SK-N-SH treated with all-trans-retinoic acid at 6 μM for 48 hours (cell line): Measurements from ENCODE around the gene ELP4.

Experiments
- BACH2 ChIP-seq: fragments of 250-450 bp; sonication (Bioruptor Pico); IDR thresholded peaks from 2 replicates; pipeline ENCODE4 v1.9.0; 2021; ENCODE audit warnings: mild to moderate bottlenecking, borderline replicate concordance
- CREB5 ChIP-seq: fragments of 250-450 bp; sonication (Bioruptor Pico); IDR thresholded peaks from 2 replicates; pipeline ENCODE4 v1.5.1; 2020; ENCODE audit warnings: low read depth, mild to moderate bottlenecking, moderate library complexity
- CSDC2 ChIP-seq: fragments of 250-450 bp; sonication (Bioruptor Pico); IDR thresholded peaks from 2 replicates; pipeline ENCODE4 v1.5.0; 2020; ENCODE audit warnings: mild to moderate bottlenecking, moderate library complexity
- GLIS3 ChIP-seq: fragments of 250-450 bp; sonication (Bioruptor Pico); IDR thresholded peaks from 2 replicates; pipeline ENCODE4 v1.5.0; 2020; ENCODE audit warnings: mild to moderate bottlenecking, moderate library complexity
- PATZ1 ChIP-seq: fragments of 250-450 bp; sonication (Bioruptor Pico); IDR thresholded peaks from 2 replicates; pipeline ENCODE4 v1.8.0; 2020; ENCODE audit warnings: mild to moderate bottlenecking, moderate library complexity, borderline replicate concordance
- RARB ChIP-seq: fragments of 250-450 bp; sonication (Bioruptor Pico); IDR thresholded peaks from 2 replicates; pipeline ENCODE4 v1.8.0; 2021; ENCODE audit warnings: mild to moderate bottlenecking, moderate library complexity
- TSHZ2 ChIP-seq: fragments of 250-450 bp; sonication (Bioruptor Pico); IDR thresholded peaks from 2 replicates; pipeline ENCODE4 v1.5.0; 2020; ENCODE audit warnings: mild to moderate bottlenecking, moderate library complexity
- ZFP3 ChIP-seq: fragments of 250-450 bp; sonication (Bioruptor Pico); IDR thresholded peaks from 2 replicates; pipeline ENCODE4 v1.5.0; 2020; ENCODE audit warnings: mild to moderate bottlenecking, moderate library complexity
- ZFP30 ChIP-seq: fragments of 450-650 bp; formaldehyde crosslinking; IDR thresholded peaks from 2 replicates; pipeline ENCODE4 v1.5.0; 2022; ENCODE audit warnings: mild to moderate bottlenecking, moderate library complexity
- ZNF8 ChIP-seq: fragments of 450-650 bp; formaldehyde crosslinking; IDR thresholded peaks from 2 replicates; pipeline ENCODE4 v1.5.0; 2020; ENCODE audit warnings: mild to moderate bottlenecking, moderate library complexity

GRCh38 chr11:31625868-31626267 lies 116.3 kb downstream of the ELP4 start:
- TF ChIP-seq ZFP30 (no peak), TSHZ2 (no peak), GLIS3 (CRISPR knock-in tag) (no peak), ZNF8 (CRISPR knock-in tag) (no peak), CREB5 (CRISPR knock-in tag) (no peak), PATZ1 (CRISPR knock-in tag) (no peak), BACH2 (no peak), RARB (CRISPR knock-in tag) (no peak), ZFP3 (CRISPR knock-in tag) (no peak), CSDC2 (CRISPR knock-in tag) (no peak)
